Stimulated activated CD4-positive, alpha-beta T cell treated with anti-CD3 and anti-CD28 coated beads, Interleukin-15, amount 100 ng/mL, for 1 hour (primary cell): Measurements from ENCODE around the gene CSPG5.

ENCODE experiments used
- DNase-seq, 2 donors: peaks; one replicate each; pipeline ENCODE4 v3.0.0-alpha.2; 2020; ENCODE audit warnings: low read depth in 1 of 2, low spot score in 1 of 2

Gene CSPG5

GRCh38 chr3:47588053-47588452 is 9.4 kb upstream of the CSPG5 start:
- no peak for DNase-seq

- DNase-seq = no peak
Observed at GRCh38 chr3:47586746-47587145, 8.1 kb upstream of the CSPG5 start.

GRCh38 chr3:47583320-47584075 is 4.8 kb upstream of the CSPG5 start:
- DNase-seq = no peak

- no peak for DNase-seq
Observed at GRCh38 chr3:47581835-47582234, 3.2 kb upstream of the CSPG5 start.

- no peak for DNase-seq
Observed at GRCh38 chr3:47581422-47581821, 2.8 kb upstream of the CSPG5 start.

- no peak for DNase-seq
Observed at GRCh38 chr3:47580481-47580880, 1.8 kb upstream of the CSPG5 start.

- DNase-seq = no peak
Observed at GRCh38 chr3:47579875-47580274, 1.2 kb upstream of the CSPG5 start.

GRCh38 chr3:47578119-47578632 is 489 bp downstream of the CSPG5 start:
- DNase-seq = peak; percentile 12 to 21

- DNase-seq = no peak
Observed at GRCh38 chr3:47577583-47578118, 1.0 kb downstream of the CSPG5 start.

- no peak for DNase-seq
Observed at GRCh38 chr3:47573190-47574172, 5.2 kb downstream of the CSPG5 start.

GRCh38 chr3:47571391-47572175 is 7.1 kb downstream of the CSPG5 start:
- DNase-seq = no peak

GRCh38 chr3:47568901-47569300 is 9.8 kb downstream of the CSPG5 start:
- no peak for DNase-seq

- no peak for DNase-seq
Observed at GRCh38 chr3:47567149-47567548, 11.5 kb downstream of the CSPG5 start.

- DNase-seq = no peak
Observed at GRCh38 chr3:47566667-47567066, 12.0 kb downstream of the CSPG5 start.

GRCh38 chr3:47565734-47566550 is 12.7 kb downstream of the CSPG5 start:
- DNase-seq = no peak

GRCh38 chr3:47556351-47556750 is 22.3 kb downstream of the CSPG5 start:
- DNase-seq = no peak

GRCh38 chr3:47554335-47554734 is 24.3 kb downstream of the CSPG5 start:
- DNase-seq = no peak

- DNase-seq = no peak
Observed at GRCh38 chr3:47553407-47553806, 25.3 kb downstream of the CSPG5 start.

- no peak for DNase-seq
Observed at GRCh38 chr3:47542471-47543173, 36.0 kb downstream of the CSPG5 start.
